HG03571 (cell line): ENCODE measurements around the gene OR5AU1.
"Not testable (repeated sequence)": the region's sequence is repeated elsewhere in the genome, so short reads cannot be mapped to it uniquely, and the experiment has no call there.

Experiments used
- ATAC-seq: cut with Tn5 transposase; IDR thresholded peaks from one replicate; pipeline ENCODE4 v1.9.1; 2021; ENCODE audit not compliant: unreplicated experiment

OR5AU1 gene

GRCh38 chr14:21182166-21182565, 26.3 kb upstream of the OR5AU1 start:
- ATAC-seq = no peak

DNA sequence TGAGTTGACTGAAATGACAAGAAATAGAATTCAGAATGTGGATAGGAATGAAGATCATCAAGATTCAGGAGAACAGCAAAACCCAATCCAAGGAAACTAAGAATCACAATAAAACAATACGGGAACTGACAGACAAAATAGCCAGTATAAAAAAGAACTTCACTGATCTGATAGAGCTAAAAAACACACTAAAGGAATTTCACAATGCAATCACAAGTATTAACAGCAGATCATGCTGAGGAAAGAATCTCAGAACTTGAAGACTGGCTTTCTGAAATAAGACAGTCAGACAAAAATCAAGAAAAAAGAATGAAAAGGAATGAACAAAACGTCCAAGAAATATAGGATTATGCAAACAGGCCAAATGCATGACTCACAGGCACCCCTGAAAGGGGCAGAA, 15.3 kb upstream of the OR5AU1 start:
- ATAC-seq = no peak

GRCh38 chr14:21169573-21169972, 13.7 kb upstream of the OR5AU1 start:
- ATAC-seq = no peak

GRCh38 chr14:21168055-21168454, 12.2 kb upstream of the OR5AU1 start:
- no peak for ATAC-seq

GRCh38 chr14:21165670-21166069, 9.8 kb upstream of the OR5AU1 start:
- ATAC-seq = not testable (repeated sequence)

- ATAC-seq = not testable (repeated sequence)
Measured at GRCh38 chr14:21165002-21165605, 9.2 kb upstream of the OR5AU1 start.

DNA sequence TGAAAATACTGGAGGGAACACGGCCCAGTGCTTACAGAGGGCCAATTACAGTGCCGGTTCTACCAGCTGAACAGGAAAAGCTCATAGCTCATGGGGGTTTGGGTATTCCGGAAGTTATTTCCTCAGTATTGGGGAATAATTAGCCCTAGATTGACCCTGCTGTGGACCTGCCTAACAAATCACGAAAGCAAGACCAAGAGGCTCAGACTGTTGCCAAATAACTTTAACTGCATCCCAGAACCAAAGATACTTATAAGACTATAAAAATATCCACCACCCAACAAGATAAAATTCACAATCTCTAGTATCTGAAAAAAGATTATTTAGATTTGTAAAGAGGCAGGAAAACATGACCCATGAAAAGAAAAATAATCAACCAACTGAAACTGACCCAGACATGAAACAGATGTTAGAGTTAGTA, 8.0 kb upstream of the OR5AU1 start:
- no peak for ATAC-seq

- ATAC-seq = no peak
Measured at GRCh38 chr14:21162081-21162480, 6.2 kb upstream of the OR5AU1 start.

GRCh38 chr14:21160061-21160610, 4.3 kb upstream of the OR5AU1 start:
- ATAC-seq = no peak

GRCh38 chr14:21158175-21158574, 2.3 kb upstream of the OR5AU1 start:
- not testable (repeated sequence) for ATAC-seq

DNA sequence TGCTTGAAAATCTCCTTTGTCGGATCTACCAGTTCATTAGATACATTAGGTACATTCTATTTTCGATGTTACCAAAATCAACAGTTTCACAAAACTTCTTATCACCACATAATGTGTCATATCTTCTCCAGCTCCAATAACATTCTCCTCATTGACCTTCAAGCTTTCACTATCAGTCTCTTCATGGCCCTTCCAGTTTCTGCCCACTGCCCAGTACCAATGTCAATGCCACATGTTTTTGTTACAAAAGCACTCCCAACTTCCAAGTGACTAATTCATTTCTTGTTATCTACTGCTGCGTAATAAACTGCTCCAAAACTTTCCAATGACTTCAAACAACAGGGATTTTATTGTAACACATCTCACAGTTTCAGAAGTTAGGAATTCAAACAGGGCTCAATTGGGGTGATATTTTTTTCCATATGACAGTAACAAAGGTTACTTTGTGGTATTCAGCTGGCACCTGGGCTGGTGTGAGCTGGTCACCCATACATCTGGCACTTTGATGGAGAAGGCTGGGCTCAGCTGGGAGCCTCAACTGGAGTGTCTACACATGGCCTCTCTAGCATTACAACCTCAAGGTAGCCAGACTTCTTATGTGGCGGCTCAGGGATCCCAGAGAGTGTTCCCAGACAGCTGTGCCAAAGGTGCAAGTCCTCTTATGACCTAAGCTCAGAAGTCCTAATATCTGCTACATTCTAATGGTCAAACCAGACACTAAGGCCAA, 6.1 kb downstream of the OR5AU1 start:
- ATAC-seq = no peak

DNA sequence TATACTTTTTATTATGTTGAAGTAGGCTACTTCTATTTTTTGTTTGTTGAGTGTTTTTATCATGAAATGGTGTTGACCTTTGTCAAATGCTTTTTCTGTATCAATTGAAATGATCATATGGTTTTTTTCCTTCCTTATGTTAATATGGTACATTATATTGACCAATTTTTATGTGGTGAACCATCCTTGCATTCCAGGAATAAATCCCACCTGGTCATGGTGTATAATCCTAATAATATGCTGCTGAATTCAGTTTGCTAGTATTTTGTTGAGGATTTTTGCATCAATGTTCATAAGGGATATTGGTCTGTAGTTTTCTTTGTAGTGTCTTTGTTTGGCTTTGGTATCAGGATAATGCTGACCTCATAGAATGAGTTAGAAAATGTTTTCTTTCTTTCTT, 10.4 kb downstream of the OR5AU1 start:
- ATAC-seq = no peak

GRCh38 chr14:21142357-21142756, 13.5 kb downstream of the OR5AU1 start:
- no peak for ATAC-seq

GRCh38 chr14:21136024-21136423, 19.8 kb downstream of the OR5AU1 start:
- no peak for ATAC-seq

- no peak for ATAC-seq
Measured at GRCh38 chr14:21133901-21134300, 22.0 kb downstream of the OR5AU1 start.

DNA sequence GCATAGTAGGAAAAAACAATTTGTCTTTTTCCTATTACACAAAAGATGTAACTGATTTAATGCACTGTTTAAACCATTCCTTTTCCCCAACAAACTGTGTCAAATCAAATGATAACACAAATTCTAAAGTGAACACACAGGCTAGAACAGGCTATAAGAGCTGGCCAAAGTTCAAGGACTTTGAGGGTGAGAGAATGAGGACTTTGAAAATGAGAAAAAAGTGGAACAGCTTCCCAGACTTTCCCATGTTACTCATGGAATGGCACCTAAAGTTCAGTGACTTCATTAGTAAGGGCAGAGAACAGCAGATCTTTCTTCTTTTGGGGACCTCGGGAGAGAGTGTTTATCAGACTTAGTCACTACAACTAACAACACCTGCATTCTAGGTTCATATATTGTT, 32.4 kb downstream of the OR5AU1 start:
- ATAC-seq = no peak

GRCh38 chr14:21121122-21121521, 34.7 kb downstream of the OR5AU1 start:
- no peak for ATAC-seq

DNA sequence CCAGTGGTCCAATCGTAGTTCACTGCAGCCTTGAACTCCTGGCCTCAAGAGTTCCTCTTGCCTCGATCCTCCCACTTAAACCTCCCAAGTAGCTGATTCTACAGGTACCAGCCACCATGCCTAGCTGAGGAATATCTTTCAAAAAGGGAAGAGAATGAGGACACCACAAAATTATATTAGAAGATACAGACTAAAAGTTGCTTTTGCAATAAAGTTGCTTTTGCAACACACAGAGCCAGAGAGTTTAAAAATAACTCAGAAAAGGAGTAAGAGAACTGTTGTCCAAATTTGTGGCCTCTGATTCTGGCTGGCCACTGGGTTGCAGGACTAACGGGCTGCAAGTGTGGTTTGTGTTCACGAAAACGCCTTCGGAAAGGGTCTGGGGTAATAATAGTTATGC, 35.2 kb downstream of the OR5AU1 start:
- no peak for ATAC-seq

- no peak for ATAC-seq
Measured at GRCh38 chr14:21118933-21119332, 36.9 kb downstream of the OR5AU1 start.

- ATAC-seq = no peak
Measured at GRCh38 chr14:21113369-21113768, 42.5 kb downstream of the OR5AU1 start.

DNA sequence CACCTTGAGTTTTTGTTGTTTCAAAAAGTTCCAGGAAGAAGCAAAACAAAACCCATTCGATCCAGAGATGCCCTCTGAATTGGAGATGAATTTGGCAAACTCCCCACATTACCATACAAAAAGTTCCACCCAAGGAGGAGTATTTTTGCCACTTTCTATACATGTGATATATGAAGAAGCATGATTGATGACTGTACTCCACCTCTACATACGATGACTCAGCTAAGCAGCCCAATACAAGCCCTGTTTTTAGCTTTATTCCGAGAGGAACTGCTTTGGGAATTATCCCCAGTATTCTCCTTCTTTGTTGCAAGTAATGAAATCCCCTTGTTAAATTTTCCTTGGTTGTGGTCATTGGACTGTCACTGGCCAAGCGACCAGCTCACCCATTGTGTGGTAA, 43.6 kb downstream of the OR5AU1 start:
- ATAC-seq = no peak

DNA sequence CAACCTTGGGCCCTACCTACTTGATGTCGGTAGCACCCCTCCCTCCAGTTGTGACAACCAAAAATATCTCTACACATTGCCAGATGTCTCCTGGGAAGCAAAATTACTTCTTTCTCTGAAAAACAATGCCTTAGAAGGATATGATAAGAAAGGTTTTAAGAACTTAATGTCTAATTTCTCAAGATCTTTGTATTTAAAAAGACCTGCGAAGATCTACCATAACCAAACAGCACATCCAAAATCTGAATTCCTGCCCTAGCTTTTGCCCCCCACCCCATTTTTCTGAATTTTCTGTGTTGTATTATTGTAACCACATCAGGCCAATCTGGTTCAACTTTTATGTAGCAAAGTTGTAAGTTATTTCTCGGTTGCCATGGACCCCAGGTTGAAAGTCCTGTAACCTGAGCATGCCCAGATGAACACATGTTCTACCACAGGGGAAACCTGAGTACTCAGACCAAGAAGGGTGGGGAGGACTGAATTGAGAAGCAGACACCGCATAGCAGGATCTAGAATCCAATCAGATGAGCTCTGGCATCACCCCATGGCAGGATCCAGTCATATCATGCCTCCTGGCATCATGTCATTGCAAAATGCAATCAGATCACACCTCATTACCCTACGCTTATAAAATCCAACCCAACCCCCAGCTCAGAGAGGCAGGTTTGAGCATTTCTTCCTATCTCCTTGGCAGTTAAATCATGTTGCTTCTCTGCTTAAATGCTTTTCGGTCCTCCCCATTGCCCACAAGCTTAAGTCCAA, 46.3 kb downstream of the OR5AU1 start:
- ATAC-seq = no peak
